GM19395 (cell line): ENCODE data around the gene CASZ1.

Experiments
- ATAC-seq: cut with Tn5 transposase; IDR thresholded peaks from one replicate; pipeline ENCODE4 v1.9.1; 2021; ENCODE audit warnings: mild to moderate bottlenecking, moderate library complexity; ENCODE audit not compliant: unreplicated experiment

CASZ1 gene

GRCh38 chr1:10825592-10825991 lies 29.1 kb upstream of the CASZ1 start:
- ATAC-seq, result no peak

GRCh38 chr1:10824821-10825540 lies 28.5 kb upstream of the CASZ1 start:
- ATAC-seq, result no peak

DNA sequence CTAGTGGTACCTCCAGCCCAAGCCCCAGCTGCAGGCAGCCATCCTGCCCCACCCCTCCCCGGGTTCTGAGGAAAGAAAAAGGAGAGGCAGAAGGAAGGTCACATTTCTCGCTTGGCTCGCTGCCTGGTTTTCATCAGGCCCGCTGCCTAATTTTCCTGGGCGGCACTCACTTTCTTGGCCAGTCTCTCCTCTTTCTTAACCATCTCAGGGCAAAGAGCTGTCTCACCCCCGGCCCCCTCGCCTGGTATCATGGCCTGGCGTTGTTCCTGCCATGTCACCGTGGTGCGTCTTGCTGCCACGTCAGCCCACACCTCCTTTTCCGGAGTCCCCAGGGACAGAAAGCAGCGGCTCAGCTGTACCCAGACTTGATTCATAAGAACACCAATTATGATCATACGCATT lies 26.6 kb upstream of the CASZ1 start:
- ATAC-seq, result no peak

DNA sequence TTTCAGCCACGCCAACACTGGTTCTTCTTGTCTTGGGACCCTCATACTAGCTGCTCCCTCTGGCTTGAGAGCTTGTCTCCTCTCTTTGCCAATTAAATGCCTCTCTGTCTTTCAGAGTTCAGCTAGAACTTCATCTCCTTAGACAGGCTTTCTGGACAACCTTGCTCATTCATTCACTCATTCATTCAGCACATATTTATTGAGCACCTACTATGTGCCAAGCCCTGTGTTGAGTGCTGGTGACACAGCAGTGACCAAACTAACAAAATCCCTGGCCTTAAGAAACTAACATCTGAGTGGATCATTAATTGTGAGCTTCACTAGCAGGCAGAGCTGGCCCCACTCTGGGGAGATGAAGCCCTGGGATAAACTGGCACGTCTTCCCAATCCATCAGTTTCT lies 24.9 kb upstream of the CASZ1 start:
- ATAC-seq, result no peak

- ATAC-seq, result no peak
These were observed 24.0 kb upstream of the CASZ1 start for GRCh38 chr1:10820422-10820821.

- no peak for ATAC-seq
These were observed 22.9 kb upstream of the CASZ1 start for GRCh38 chr1:10819198-10819901.

DNA sequence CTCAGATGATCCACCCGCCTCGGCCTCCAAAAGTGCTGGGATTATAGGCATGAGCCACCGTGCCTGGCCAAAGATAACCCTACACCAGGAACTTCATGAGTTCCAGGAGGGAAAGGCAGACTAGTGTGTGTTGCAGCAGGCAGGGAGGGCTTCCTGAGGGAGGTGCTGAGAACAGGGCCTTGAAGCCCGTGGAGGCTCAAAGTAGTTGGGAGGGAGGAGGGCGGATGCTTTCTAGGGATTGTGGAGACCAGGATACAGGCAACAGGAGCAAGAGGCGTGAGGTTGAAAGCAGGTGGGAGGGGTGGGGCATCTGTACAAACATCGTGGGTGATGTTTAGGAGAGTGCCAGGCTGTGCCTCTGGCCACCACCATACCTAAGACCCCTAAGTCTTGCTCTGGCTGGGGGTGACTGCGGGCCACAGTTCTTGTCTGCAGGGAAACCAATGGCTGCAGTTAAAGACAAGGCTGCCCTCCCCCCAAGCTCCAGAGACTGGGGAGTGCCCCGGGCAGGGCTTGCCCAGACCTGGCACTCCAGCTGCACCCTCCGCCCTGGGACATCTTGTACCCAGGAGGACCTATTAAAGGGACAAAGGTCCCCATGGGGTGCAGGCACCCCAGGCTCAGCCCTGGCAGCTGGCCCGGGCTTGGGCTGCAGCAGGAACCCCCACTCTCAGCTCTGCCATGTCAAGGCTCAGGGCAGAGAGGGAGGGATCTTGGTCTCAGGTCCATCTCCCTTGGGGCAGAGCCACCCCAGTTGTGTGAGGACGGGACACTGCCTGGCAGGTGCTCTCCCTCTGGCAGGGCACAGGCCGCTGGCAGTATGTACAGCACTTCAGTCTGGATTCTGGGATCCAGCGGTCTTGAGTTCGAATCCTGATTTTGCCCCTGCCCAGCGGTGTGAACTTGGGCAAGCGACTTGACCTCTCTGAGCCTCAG lies 22.1 kb upstream of the CASZ1 start:
- no peak for ATAC-seq

GRCh38 chr1:10816743-10817369 lies 20.4 kb upstream of the CASZ1 start:
- no peak for ATAC-seq

- no peak for ATAC-seq
These were observed 19.8 kb upstream of the CASZ1 start for GRCh38 chr1:10816233-10816632.

- no peak for ATAC-seq
These were observed 19.4 kb upstream of the CASZ1 start for GRCh38 chr1:10815858-10816195.

- ATAC-seq, result no peak
These were observed 18.8 kb upstream of the CASZ1 start for GRCh38 chr1:10814976-10815857.

DNA sequence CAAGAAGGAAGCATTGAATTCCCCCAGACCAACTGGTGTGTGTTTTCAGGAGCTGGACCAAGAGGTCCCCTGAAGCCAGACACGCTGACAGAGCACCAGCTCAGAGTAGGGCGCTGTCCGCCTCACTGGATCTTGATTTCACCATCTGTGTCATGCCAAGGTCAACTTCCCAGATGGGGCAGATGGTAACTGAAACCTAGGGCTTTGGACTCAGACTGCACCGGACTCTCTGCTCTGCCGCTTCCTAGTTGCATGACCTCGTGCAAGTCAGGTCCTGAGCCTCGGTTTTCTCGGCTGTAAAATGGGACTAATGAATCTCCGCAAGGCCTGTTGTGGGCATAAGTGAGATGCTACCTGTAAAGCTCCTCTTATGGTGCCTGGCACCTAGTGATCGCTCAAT lies 17.9 kb upstream of the CASZ1 start:
- no peak for ATAC-seq

DNA sequence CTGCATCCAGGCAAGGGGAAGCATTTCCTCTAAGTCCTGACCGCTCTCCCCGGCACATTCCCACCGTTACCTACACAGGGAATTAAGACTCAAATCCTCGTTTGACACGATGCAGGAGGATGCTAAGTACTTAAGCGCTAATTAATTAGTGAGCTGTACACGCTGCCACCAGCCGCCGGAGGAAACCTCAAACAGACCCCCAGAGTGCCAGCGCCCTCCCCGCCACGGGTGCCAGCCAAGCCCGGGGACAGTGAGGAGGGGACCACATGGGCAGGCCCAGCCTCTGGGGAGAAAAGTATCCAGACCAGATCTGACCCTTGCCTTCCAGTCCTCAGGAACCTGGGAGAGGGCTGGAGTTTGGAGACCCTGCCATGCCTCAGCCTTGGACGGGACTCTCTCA lies 17.4 kb upstream of the CASZ1 start:
- no peak for ATAC-seq

DNA sequence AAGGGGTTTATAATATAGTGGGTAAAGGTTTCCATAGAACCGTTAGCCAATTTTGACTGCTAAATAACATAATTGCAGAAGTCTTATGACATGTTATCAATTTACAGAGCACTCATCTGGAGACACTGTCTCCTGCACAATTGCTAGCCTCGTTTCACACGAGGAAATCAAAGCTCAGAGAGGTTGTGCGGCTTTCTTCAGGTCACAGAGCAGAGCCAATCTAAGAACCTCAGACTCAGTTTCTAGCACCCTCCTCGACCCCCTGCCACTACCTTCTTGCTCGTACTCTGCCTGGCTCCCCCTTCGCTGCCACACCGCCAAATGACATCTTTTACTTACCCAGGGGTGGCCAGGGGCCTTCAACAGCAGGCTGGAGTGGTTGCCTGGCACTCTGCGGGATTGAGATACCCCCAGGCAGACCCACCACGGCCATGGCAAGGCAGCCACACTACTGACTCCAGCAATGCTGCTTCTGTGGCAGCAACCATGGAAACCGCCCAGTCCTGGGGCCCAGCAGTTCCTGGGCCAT lies 16.0 kb upstream of the CASZ1 start:
- ATAC-seq, result no peak

DNA sequence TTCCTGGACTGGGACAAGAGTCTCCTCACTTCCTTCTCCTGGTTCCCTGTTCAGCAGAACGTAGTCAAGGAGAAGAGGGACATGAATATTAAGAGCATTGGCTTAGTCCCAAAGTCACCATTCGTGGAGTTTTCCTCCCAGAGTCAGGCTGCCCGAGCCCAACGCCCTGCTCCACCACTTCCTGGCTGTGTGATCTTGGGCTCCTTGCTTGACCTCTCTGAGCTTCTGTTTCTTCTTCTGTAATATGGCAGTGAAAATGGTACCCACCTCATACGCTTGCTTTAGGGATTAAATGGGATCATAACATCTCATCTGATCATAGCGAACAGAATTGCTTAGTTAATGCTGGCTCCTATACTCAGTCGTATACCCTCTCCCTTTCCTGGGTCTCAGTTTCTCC lies 12.0 kb upstream of the CASZ1 start:
- no peak for ATAC-seq

DNA sequence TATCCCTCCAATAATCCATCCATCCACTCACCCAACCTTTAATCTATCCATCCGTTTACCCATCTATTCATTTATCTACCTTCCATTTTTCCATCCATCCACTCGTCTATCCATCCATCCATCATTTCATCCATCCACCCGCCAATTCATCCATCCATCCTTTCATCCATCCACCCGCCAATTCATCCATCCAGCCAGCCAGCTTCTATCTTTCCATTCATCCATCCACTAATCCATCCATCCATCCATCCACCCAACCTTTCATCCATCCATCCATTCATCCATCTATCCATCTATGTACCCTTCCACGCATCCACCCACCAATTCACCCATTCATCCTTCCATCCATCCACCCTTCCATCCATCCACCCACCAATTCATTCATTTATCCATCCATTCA lies 10.5 kb upstream of the CASZ1 start:
- no peak for ATAC-seq

DNA sequence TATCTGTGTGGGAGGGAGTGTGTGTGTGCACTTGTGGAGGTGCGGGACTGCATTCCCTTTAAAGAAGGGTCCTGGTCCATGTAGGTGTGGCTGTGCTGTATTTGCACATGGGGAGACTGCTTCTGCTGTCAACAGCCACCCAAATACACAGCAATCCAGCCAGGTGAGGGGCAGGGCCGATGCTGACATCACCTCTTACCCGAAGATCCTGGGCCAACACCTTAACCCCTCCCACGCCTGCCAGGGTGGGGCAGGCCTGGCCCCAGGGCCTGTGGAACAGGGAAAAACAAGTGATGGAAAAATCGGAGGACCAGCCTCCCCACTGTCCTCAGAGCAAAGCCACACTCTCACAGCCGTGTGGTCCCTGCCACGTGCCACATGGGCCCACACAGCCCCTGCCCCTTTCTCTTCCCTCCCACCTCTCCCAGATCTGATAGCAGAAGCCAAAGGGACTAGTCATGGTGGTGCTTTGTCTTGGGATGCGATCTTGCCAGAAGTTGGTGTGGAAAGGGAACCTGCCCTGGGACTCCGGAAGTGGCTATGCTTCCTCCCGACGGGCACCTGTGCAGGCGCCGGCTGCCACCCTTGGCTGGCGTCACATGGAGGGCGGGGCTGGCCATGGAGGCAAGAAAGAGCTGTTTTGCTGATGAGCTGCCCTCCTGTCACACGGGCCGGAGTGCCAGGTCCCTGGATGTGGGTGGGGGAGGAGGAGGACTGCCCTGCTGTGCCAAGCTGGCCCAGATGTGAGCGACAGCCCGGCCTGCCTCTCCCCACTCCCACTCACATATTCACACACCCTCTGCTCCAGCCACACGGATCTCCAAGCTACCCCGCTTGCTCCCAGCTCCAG lies 7.8 kb upstream of the CASZ1 start:
- ATAC-seq, result no peak

DNA sequence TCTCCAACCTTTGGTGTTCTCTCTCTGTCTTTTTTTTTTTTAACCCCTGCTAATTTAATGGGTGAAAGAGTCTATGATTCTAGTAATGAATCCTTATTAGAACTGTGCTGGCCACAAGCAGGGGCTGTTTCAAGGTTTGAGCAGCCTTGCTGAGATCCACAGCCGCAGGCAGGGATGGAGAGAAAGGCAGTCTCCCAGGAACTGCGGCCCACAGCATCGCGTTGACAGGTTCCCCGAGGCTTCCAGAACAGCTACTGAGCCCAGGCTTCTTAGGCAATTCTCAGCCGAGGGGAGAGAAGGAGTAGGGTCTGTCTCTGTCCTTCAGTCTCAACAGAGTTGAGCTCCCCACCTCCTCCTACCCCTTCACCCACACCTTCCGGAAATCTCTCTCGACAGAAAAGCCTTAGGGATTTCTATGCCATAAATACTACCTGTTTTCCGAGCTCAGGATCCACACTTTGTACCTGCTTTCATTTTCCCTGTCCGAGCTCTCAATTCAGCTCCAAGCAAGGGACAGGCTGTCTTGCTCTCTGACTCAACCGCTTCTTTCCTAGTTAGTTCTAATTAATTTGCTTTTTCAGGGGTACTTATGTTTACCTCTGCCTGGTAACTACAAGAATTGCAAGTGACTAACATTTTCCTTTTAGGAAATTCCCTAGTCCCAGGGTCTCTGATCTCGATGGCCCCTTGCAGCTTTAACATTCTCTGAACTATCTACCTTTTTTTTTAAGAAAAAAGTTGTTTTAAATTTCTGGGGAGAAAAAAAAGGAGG lies 6.7 kb upstream of the CASZ1 start:
- ATAC-seq, result no peak
